HepG2 (cell line): Measurements from ENCODE around the gene ATP2A2. TPM values are rescaled to one million over a fixed set of nuclear protein-coding genes. Genes with fewer than 3 reads are reported as not detected.

ENCODE experiments used
- ASH2L ChIP-seq: fragments of 300-600, 200-600 bp; sonication (generic); IDR thresholded peaks from 2 replicates; pipeline ENCODE4 v1.7.0; 2017; ENCODE audit warnings: low read depth, mild to moderate bottlenecking, moderate library complexity, mixed read lengths, low read length; ENCODE audit not compliant: insufficient read length
- BORCS8-MEF2B ChIP-seq: sonication (generic); formaldehyde crosslinking; IDR thresholded peaks from 2 replicates; pipeline ENCODE4 v1.8.0; 2022; ENCODE audit warnings: mild to moderate bottlenecking, missing genetic modification reagents
- EP300 ChIP-seq, 3 experiments: sonication (generic) in 1 of 3; formaldehyde crosslinking in 1 of 3; IDR thresholded peaks; 2 replicates each; pipeline versions ENCODE4 v1.5.1 to v1.6.1; 2011 to 2020; ENCODE audit warnings: low read depth in 2 of 3, low read length in 2 of 3, borderline replicate concordance in 1 of 3, improper control_type of control experiment in 1 of 3, mild to moderate bottlenecking in 1 of 3, missing genetic modification reagents in 1 of 3, moderate library complexity in 1 of 3
- FOXA1 ChIP-seq, 2 experiments: fragments of 450-650 bp in 1 of 2; sonication (generic) in 1 of 2; formaldehyde crosslinking in 1 of 2; IDR thresholded peaks; 2 replicates each; pipeline versions ENCODE4 v1.4.0 to v1.6.1; 2016 to 2020; ENCODE audit warnings: missing genetic modification reagents in 1 of 2
- GATAD2A ChIP-seq: IDR thresholded peaks from 2 replicates; pipeline ENCODE4 v1.6.1; 2016
- HDAC1 ChIP-seq: sonication (generic); formaldehyde crosslinking; IDR thresholded peaks from 2 replicates; pipeline ENCODE4 v1.5.1; 2020; ENCODE audit warnings: mild to moderate bottlenecking, missing genetic modification reagents
- HNF4A ChIP-seq: sonication (generic); formaldehyde crosslinking; IDR thresholded peaks from 2 replicates; pipeline ENCODE4 v1.4.0; 2020; ENCODE audit warnings: missing genetic modification reagents
- KDM5B ChIP-seq: sonication (generic); formaldehyde crosslinking; IDR thresholded peaks from 2 replicates; pipeline ENCODE4 v1.4.0; 2020; ENCODE audit warnings: missing genetic modification reagents, mild to moderate bottlenecking, borderline replicate concordance
- MBNL3 ChIP-seq: fragments of 250-450 bp; sonication (Bioruptor Pico); conservative IDR thresholded peaks from 2 replicates; pipeline ENCODE4 v1.8.0; 2022; ENCODE audit warnings: mild to moderate bottlenecking, inconsistent platforms
- PATZ1 ChIP-seq: sonication (generic); formaldehyde crosslinking; IDR thresholded peaks from 2 replicates; pipeline ENCODE4 v1.4.0; 2020; ENCODE audit warnings: missing genetic modification reagents
- PHF21A ChIP-seq: sonication (generic); formaldehyde crosslinking; IDR thresholded peaks from 2 replicates; pipeline ENCODE4 v1.5.0; 2020; ENCODE audit warnings: mild to moderate bottlenecking, missing genetic modification reagents
- SIX1 ChIP-seq: sonication (generic); formaldehyde crosslinking; IDR thresholded peaks from 2 replicates; pipeline ENCODE4 v1.4.0; 2020; ENCODE audit warnings: missing genetic modification reagents, borderline replicate concordance
- SOX5 ChIP-seq: IDR thresholded peaks from 2 replicates; pipeline ENCODE4 v1.6.1; 2016; ENCODE audit warnings: borderline replicate concordance
- SOX6 ChIP-seq, 2 experiments: fragments of 450-650 bp in 1 of 2; sonication (generic) in 1 of 2; formaldehyde crosslinking in 1 of 2; IDR thresholded peaks; 2 replicates each; pipeline versions ENCODE4 v1.4.0 to v1.6.1; 2017 to 2020; ENCODE audit warnings: antibody characterized with exemption in 1 of 2, mild to moderate bottlenecking in 1 of 2, missing genetic modification reagents in 1 of 2
- TARDBP ChIP-seq: sonication (generic); formaldehyde crosslinking; IDR thresholded peaks from 2 replicates; pipeline ENCODE4 v1.8.0; 2022; ENCODE audit warnings: mild to moderate bottlenecking, missing genetic modification reagents
- TFE3 ChIP-seq: IDR thresholded peaks from 2 replicates; pipeline ENCODE4 v1.6.1; 2016
- ZEB1 ChIP-seq: IDR thresholded peaks from 2 replicates; pipeline ENCODE4 v1.6.1; 2012; ENCODE audit warnings: mild to moderate bottlenecking, low read depth, inconsistent platforms; ENCODE audit not compliant: insufficient replicate concordance
- ZMYM3 ChIP-seq: sonication (generic); formaldehyde crosslinking; IDR thresholded peaks from 2 replicates; pipeline ENCODE4 v1.5.1; 2020; ENCODE audit warnings: mild to moderate bottlenecking, missing genetic modification reagents
- ZNF234 ChIP-seq: sonication (generic); formaldehyde crosslinking; conservative IDR thresholded peaks from 2 replicates; pipeline ENCODE4 v1.5.1; 2020; ENCODE audit warnings: mild to moderate bottlenecking, missing genetic modification reagents
- ZNF292 ChIP-seq: sonication (generic); formaldehyde crosslinking; IDR thresholded peaks from 2 replicates; pipeline ENCODE4 v1.8.1; 2022; ENCODE audit warnings: mild to moderate bottlenecking, low read depth, missing genetic modification reagents, borderline replicate concordance
- ZNF362 ChIP-seq: sonication (generic); formaldehyde crosslinking; IDR thresholded peaks from 2 replicates; pipeline ENCODE4 v1.4.0; 2020; ENCODE audit warnings: missing genetic modification reagents, mild to moderate bottlenecking, borderline replicate concordance
- ZNF740 ChIP-seq: sonication (generic); formaldehyde crosslinking; IDR thresholded peaks from 2 replicates; pipeline ENCODE4 v1.4.0; 2020; ENCODE audit warnings: missing genetic modification reagents
- polyA plus RNA-seq, 8 experiments: library from polyadenylated mRNA; depleted of rRNA in 3 of 8; stranded (reverse) in 7 of 8; unstranded in 1 of 8; fragments of >200 nt; fragmentation: Illumina TruSeq in 4 of 8; extraction: Trizol in 4 of 8; gene quantifications; 2 replicates each; pipeline versions ENCODE4 v1.2.1 to v1.2.3, GENCODE V29; 2011 to 2016; ENCODE audit warnings: low read depth in 4 of 8, missing spikeins in 1 of 8, mixed read lengths in 1 of 8; ENCODE audit not compliant: insufficient read depth in 1 of 8
- total RNA-seq, 5 experiments: library from RNA; depleted of rRNA; stranded (reverse); fragments of >200 nt; fragmentation: Illumina TruSeq; extraction: Trizol; gene quantifications; 2 replicates each; pipeline ENCODE4 v1.2.3, GENCODE V29; 2016; ENCODE audit warnings: low read depth in 1 of 5

Gene ATP2A2
- total and polyA plus RNA-seq, 2 of the 13 experiments (the other 11 are each of a cell fraction or from before 2014, with no cell fraction given): 35.4 to 85.5 TPM

- TF ChIP-seq EP300 (IDR thresholded peaks at IDR 0.05; ENCODE audit: low read depth in 2 of 2, low read length in 2 of 2): peak in 1 of 2 experiments; percentile 26; a peak in 1 of 4 replicates
- no peak for TF ChIP-seq EP300 (CRISPR knock-in tag; IDR thresholded peaks at IDR 0.05; ENCODE audit: borderline replicate concordance)
- TF ChIP-seq BORCS8-MEF2B (CRISPR knock-in tag): 0 out of 2 replicates have a peak, but pooled peaks have one; percentile 16
- peak; percentile 36; the same call in 1 of the 2 replicates for TF ChIP-seq HDAC1 (CRISPR knock-in tag)
- peak; percentile 97 for TF ChIP-seq SIX1 (CRISPR knock-in tag)
- TF ChIP-seq PATZ1 (CRISPR knock-in tag): peak; percentile 76
- TF ChIP-seq ZNF292 (CRISPR knock-in tag): peak; percentile 48; the same call in 1 of the 2 replicates
- peak; percentile 65; the same call in 1 of the 2 replicates for TF ChIP-seq ZNF740 (CRISPR knock-in tag)
- 0 out of 2 replicates have a peak, but pooled peaks have one; percentile 26 for TF ChIP-seq GATAD2A (CRISPR knock-in tag)
- TF ChIP-seq PHF21A (CRISPR knock-in tag): peak; percentile 43; the same call in 1 of the 2 replicates
- peak; percentile 46; the same call in 1 of the 2 replicates for TF ChIP-seq TARDBP (CRISPR knock-in tag)
- TF ChIP-seq ASH2L: peak; percentile 40
- 0 out of 2 replicates have a peak, but pooled peaks have one; percentile 42 for TF ChIP-seq ZNF234 (CRISPR knock-in tag)
- peak; percentile 20; the same call in 1 of the 2 replicates for TF ChIP-seq TFE3 (CRISPR knock-in tag)
- no peak for TF ChIP-seq FOXA1 (IDR thresholded peaks at IDR 0.05)
- TF ChIP-seq FOXA1 (CRISPR knock-in tag; IDR thresholded peaks at IDR 0.05): peak; percentile 27; the same call in 1 of the 2 replicates
- TF ChIP-seq SOX5 (CRISPR knock-in tag): peak; percentile 91
- TF ChIP-seq ZNF362: peak; percentile 64; the same call in 1 of the 2 replicates
- peak; percentile 40 for TF ChIP-seq ZEB1
- no peak for TF ChIP-seq SOX6 (IDR thresholded peaks at IDR 0.05)
- TF ChIP-seq SOX6 (CRISPR knock-in tag; IDR thresholded peaks at IDR 0.05): peak; percentile 94
- TF ChIP-seq HNF4A (CRISPR knock-in tag): peak; percentile 22; the same call in 1 of the 2 replicates
- TF ChIP-seq KDM5B: 0 out of 2 replicates have a peak, but pooled peaks have one; percentile 22
- TF ChIP-seq ZMYM3: peak; percentile 34; the same call in 1 of the 2 replicates
- no peak for TF ChIP-seq MBNL3 (CRISPR knock-in tag)
Measured at GRCh38 chr12:110270125-110270962, 10.7 kb upstream of the ATP2A2 start (continued).
